GM18508 (cell line): ENCODE data around the gene TSEN15.
"Not testable (repeated sequence)": the region's sequence is repeated elsewhere in the genome, so short reads cannot be mapped to it uniquely, and the experiment has no call there.

Experiments used
- ATAC-seq: cut with Tn5 transposase; IDR thresholded peaks from one replicate; pipeline ENCODE4 v1.9.1; 2021; ENCODE audit warnings: moderate number of reproducible peaks; ENCODE audit not compliant: insufficient read depth, unreplicated experiment

Gene TSEN15

DNA sequence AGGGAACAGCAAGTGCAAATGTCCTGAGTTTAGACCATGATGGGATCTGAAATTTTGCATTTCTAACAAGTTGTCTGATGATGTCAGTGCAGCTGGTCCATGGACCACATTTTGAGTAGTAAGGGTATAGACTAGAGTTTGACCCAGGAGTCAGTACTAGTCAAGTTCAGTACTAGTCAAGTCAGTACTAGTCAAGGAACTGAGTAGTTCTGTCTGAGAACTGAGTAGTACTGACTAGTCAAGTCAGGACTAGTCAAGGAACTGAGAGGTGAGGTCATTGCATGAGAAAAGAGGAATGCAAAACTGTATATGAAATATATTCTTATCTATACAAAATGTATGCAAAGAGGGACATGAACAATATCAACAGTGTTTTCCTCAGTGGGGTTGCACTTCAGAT, 34.1 kb downstream of the TSEN15 start:
- no peak for ATAC-seq

DNA sequence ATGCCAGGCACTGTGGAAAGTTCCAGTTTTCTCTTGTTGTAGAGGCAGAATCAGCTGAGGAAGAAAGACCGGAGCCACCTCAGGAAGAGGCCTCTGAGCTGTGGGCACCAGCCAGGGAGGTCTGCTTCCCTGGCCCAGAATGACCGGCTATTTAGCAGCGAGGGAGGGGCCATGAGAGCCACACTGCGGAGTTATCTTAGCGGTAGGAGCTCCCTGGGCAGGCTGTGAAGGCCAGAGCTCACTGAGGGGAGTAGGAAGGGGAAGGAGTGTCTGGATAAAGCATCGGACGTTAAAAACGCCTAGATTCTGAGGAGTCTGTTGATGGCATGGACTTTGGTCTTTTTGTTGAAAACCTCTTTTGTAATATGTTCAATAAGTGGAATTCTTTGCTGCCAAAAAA, 36.5 kb downstream of the TSEN15 start:
- no peak for ATAC-seq

- ATAC-seq, result no peak
These were observed 41.5 kb downstream of the TSEN15 start for GRCh38 chr1:184093071-184093470.

- no peak for ATAC-seq
These were observed 44.5 kb downstream of the TSEN15 start for GRCh38 chr1:184096005-184096404.

GRCh38 chr1:184096580-184096979, 45.0 kb downstream of the TSEN15 start:
- ATAC-seq, result not testable (repeated sequence)

- ATAC-seq, result no peak
These were observed 49.6 kb downstream of the TSEN15 start for GRCh38 chr1:184101141-184101540.

GRCh38 chr1:184101571-184101970, 50.0 kb downstream of the TSEN15 start:
- ATAC-seq, result no peak

DNA sequence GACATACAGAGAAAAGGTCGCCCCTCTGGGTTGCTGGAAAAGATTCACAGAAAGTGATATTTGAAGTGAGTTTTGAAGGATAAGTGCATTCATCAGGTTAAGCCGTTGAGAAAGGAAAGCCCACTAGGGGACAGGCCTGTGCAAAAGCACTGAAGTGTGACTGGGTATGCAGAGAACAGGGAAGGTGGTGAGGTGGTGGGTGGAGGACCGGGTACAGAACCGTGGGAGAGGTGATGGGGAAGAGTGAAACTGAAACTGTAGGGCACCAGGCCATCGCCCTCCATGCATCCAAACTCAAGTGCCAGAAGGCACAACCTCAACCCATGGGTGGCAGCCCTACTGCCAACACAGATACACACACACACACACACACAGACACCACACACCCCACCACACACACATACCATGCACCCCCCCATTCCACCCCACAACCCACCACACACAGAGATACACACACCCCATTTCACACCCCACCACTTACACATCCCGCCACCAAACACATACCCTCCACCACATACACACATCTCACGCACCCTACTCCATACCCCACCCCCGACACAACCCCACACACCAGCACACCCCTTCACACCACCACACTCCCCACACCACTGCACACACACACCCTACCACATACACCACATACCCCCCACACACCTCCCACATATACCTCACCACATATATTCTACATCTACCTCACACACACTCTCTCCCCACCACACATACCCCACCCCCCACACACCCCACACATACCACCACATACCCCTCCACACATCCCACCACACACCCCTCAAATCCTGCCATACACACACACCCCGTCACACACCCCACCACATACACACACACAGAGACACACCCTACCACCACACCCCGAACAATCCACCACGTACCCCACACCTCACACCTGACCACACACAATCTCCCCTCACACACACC, 59.0 kb downstream of the TSEN15 start:
- no peak for ATAC-seq

GRCh38 chr1:184112176-184112948, 60.8 kb downstream of the TSEN15 start:
- ATAC-seq, result no peak

GRCh38 chr1:184113251-184113650, 61.7 kb downstream of the TSEN15 start:
- no peak for ATAC-seq

DNA sequence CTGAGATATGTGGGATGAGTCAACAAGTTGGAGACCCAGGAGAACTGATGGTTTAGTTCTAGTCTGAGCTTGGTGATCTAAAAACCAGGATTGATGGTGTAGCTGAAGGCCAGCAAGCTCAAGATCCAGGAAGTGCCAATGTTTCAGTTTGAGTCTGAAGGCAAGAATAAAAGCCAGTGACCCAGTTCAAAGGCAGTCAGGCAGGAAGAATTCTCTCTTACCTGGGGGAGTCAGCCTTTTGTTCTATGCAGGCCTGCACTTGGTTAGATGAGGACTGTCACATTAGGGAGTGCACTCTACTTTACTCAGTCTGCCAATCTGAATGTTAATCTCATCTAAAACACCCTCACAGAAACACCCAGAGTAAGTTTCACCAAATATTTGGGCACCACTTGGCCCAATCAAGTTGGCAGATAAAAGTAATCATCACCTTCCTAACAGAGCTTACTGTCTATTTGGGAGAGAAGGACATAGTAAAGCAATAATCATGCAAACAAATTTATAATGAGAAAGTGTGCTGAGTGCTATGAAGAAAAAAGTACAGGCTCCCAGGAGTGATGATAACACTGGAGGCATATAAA, 63.4 kb downstream of the TSEN15 start:
- ATAC-seq, result no peak

DNA sequence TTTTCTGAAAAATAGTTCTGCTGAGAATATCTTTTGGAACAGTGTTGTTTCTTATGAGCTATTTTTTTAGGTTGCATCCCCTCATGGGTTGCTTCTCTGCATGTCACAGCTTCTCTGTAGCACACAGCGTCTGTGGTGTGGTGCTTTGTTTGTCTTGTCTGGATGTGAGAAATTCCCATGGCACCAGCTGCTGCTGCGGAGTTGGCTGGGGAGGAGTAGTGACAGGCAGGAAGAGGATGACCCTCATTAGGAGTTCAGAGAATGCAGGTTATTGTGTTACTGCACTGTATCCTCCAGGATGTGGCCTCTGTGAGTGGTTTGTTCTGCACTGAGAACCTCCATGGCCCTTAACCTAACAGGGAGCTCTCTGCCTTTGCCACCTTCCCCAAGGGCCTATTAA, 64.8 kb downstream of the TSEN15 start:
- no peak for ATAC-seq

GRCh38 chr1:184118046-184118445, 66.5 kb downstream of the TSEN15 start:
- ATAC-seq, result no peak
